Measurements from ENCODE around the gene SEPTIN5.

SEPTIN5 gene

GRCh38 chr22:19732403-19733113 lies 18.3 kb downstream of the SEPTIN5 start:
- H3K4me3 ChIP-seq (ENCODE audit: insufficient read depth, low read length, poor library complexity, severe bottlenecking) = no peak overlapping the region
- H3K4me2 ChIP-seq (ENCODE audit: low read depth, low read length, poor library complexity, severe bottlenecking) = no peak overlapping the region
- TF ChIP-seq EZH2phosphoT487 (conservative IDR thresholded peaks at IDR 0.05; ENCODE audit: low read length) (no peak), CTCF (IDR thresholded peaks at IDR 0.05; ENCODE audit: insufficient read depth, low read length, poor library complexity, severe bottlenecking) (no peak)
- H3K27me3 ChIP-seq (ENCODE audit: low read length) = no peaks in the 10 kb centered on the region
- H3F3A ChIP-seq (ENCODE audit: insufficient read depth) = no peaks in the 10 kb centered on the region
- H3K9me3 ChIP-seq (ENCODE audit: insufficient read depth, low read length) = no peaks in the 10 kb centered on the region
- H3K9ac ChIP-seq (ENCODE audit: low read length) = no peak overlapping the region
- H3K9me2 ChIP-seq (replicated peaks; ENCODE audit: insufficient read depth, low read length) = no peaks in the 10 kb centered on the region
- H3K79me2 ChIP-seq (ENCODE audit: insufficient read depth, low read length) = no peaks in the 10 kb centered on the region
- H3K27ac ChIP-seq (ENCODE audit: low read depth, low read length) = no peak overlapping the region
- H3K36me3 ChIP-seq (ENCODE audit: low read length) = no peaks in the 10 kb centered on the region
- no peaks in the 10 kb centered on the region for H4K20me1 ChIP-seq (ENCODE audit: low read depth, low read length)
- no peak overlapping the region for H2AFZ ChIP-seq (ENCODE audit: low read depth, low read length, severe bottlenecking)

GRCh38 chr22:19733755-19734154 lies 19.5 kb downstream of the SEPTIN5 start:
- no peaks in the 10 kb centered on the region for H3K9me3 ChIP-seq (ENCODE audit: insufficient read depth, low read length)
- no peak overlapping the region for H3K9ac ChIP-seq (ENCODE audit: low read length)
- no peak overlapping the region for H3K4me3 ChIP-seq (ENCODE audit: insufficient read depth, low read length, poor library complexity, severe bottlenecking)
- H3K4me2 ChIP-seq (ENCODE audit: low read depth, low read length, poor library complexity, severe bottlenecking) = no peak overlapping the region
- H3F3A ChIP-seq (ENCODE audit: insufficient read depth) = no peaks in the 10 kb centered on the region
- no peaks in the 10 kb centered on the region for H3K27me3 ChIP-seq (ENCODE audit: low read length)
- TF ChIP-seq EZH2phosphoT487 (conservative IDR thresholded peaks at IDR 0.05; ENCODE audit: low read length) (no peak), CTCF (IDR thresholded peaks at IDR 0.05; ENCODE audit: insufficient read depth, low read length, poor library complexity, severe bottlenecking) (no peak)
- no peaks in the 10 kb centered on the region for H3K9me2 ChIP-seq (replicated peaks; ENCODE audit: insufficient read depth, low read length)
- no peak overlapping the region for H2AFZ ChIP-seq (ENCODE audit: low read depth, low read length, severe bottlenecking)
- H3K36me3 ChIP-seq (ENCODE audit: low read length) = no peaks in the 10 kb centered on the region
- H3K27ac ChIP-seq (ENCODE audit: low read depth, low read length) = no peak overlapping the region
- no peaks in the 10 kb centered on the region for H3K79me2 ChIP-seq (ENCODE audit: insufficient read depth, low read length)
- no peaks in the 10 kb centered on the region for H4K20me1 ChIP-seq (ENCODE audit: low read depth, low read length)

- no peaks in the 10 kb centered on the region for H3K27me3 ChIP-seq (ENCODE audit: low read length)
- no peak for TF ChIP-seq CTCF (IDR thresholded peaks at IDR 0.05; ENCODE audit: insufficient read depth, low read length, poor library complexity, severe bottlenecking)
- no peak for TF ChIP-seq EZH2phosphoT487 (conservative IDR thresholded peaks at IDR 0.05; ENCODE audit: low read length)
- H3K36me3 ChIP-seq (ENCODE audit: low read length) = no peaks in the 10 kb centered on the region
These were observed 19.9 kb downstream of the SEPTIN5 start for GRCh38 chr22:19734163-19734562.

More at GRCh38 chr22:19734163-19734562, 19.9 kb downstream of the SEPTIN5 start:
- Histone ChIP-seq H3F3A (ENCODE audit: insufficient read depth) (no peaks in the 10 kb centered on the region), H3K4me2 (ENCODE audit: low read depth, low read length, poor library complexity, severe bottlenecking) (no peak overlapping the region), H3K79me2 (ENCODE audit: insufficient read depth, low read length) (no peaks in the 10 kb centered on the region), H3K27ac (ENCODE audit: low read depth, low read length) (no peak overlapping the region), H3K4me3 (ENCODE audit: insufficient read depth, low read length, poor library complexity, severe bottlenecking) (no peak overlapping the region), H4K20me1 (ENCODE audit: low read depth, low read length) (no peaks in the 10 kb centered on the region), H2AFZ (ENCODE audit: low read depth, low read length, severe bottlenecking) (no peak overlapping the region), H3K9ac (ENCODE audit: low read length) (no peak overlapping the region), H3K9me2 (replicated peaks; ENCODE audit: insufficient read depth, low read length) (no peaks in the 10 kb centered on the region), H3K9me3 (ENCODE audit: insufficient read depth, low read length) (no peaks in the 10 kb centered on the region)

Data from SU-DHL-6 (cell line).